NCI-H510A (cell line): ENCODE measurements around the gene TMEM272.

Source experiments
- DNase-seq: peaks from one replicate; lab custom pipeline; 2025; lab: John Stamatoyannopoulos, UW

The TMEM272 gene, protein sequence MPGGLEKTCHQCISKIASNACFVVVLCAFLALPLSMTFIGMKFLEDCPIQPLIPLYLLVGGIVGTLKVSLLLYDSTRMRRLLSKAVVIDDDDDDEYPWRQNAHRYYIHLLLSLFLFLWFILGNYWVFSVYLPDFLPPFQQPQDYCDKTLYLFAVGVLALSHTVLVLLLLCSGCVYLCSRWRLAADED

DNA sequence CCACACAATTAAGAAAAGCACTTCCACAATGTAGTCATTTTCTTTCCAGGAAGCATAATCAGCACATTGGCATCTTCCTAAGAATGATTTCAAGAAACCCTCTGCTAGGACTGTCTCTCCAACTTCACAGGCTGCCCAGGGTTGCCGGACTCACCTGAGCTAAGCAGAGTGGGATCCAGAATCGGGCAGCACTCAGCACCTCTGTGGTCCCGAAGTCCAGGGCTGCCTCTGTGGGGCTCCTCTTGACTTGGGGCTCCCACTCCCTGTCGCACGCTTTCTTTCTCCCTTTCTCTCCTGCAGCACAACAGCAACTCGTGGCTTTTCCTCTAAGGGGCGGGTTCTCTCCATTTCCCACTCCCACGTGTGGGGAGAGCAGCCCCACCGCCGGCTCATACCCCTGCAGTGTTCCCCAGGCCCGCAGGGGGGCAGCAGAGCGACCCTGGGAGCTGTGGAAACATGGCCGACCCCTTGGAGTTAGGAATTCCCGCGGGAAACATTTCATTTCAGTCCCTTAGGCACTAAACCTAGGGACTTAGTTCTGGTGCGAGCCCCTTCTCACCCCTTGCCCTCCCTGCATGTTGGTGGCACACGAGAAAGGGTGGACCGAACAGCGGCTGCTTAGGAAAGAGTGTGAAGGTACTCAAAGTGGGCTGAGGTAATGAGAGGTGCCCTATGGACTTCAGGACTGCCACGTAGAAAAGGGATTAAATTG is at the start of gene TMEM272:
Gene TMEM272, minus strand, starts transcription at position 316 of the 712 bp plus-strand sequence. CDS start 6,647 bp downstream, outside the sequence.
- no peak for DNase-seq

DNA sequence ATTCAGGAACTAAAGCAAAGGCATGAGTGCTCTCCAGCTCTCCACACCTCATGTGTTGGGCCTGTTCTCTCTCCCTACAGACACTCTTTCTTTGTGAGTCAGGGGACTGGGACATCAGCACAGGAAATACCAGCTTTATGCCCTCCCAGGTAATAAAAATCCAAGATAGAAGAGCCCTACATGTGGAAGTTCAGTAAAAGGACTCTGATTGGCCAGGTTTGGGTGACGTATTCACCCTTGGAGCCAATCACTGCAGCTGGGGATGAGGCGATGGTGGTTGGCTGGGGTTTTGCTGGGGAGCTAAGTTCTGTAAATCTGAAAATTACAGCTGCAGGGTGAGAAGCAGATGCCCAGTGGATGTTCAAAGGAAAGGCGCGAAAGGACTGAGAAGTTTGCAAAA is 49.3 kb upstream of the TMEM272 start:
- no peak for DNase-seq

DNA sequence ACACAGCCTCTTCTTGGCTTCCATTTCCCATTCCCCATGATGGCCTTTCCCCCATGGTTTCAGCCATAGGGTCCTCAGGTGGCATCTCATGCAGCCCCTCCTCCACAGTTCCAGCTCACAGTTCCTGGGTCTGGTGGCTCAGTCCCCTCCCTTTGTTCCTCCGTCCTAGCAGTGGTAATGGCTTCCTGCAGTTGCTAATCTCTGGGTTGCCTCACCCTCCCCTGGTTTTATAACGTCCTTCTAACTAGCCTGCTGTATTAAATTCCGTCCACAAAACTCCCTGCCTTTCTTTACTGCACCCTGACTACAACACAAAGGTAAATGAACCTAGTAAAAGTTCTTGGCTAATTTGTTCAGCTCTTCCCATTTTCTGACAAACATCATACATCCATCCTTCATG is 47.7 kb upstream of the TMEM272 start:
- DNase-seq: no peak

DNA sequence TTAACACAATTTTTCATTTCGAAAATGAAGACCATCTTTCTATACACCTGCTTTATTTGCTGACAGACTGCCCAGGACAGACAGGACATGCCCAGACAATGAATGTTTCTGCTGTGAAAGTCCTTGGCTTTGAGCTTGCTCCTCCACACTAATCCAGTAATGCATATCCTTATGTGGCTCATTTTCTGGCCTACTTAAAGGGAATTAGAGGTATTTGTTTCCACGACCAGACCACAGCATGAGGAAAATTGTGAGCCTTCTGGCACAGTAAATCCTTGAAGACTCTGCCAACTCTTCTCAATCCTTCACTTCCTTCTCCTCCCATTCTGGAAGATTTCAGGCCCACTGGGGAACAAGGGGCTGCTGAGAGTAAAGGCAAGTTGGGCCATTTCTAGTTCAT is 42.5 kb upstream of the TMEM272 start:
- no peak for DNase-seq

DNA sequence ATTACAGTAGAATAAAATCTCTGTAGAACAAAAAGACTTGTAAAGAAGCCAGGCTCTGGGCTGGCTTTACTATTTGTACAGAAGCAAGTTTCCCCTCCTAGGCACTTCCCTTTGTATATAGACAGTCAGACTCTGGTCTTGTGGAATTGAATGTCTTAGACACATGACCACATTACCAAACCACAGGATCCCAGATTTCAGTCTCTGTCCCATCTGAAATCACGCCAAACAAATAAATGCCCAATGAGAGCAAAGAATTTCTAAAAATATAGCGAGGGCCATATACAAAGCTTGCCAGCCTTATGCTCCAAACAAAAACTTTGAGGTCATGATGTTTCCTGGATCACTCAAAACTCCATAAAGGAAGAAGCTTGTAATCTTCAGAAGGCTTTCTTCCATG is 40.7 kb upstream of the TMEM272 start:
- no peak for DNase-seq

DNA sequence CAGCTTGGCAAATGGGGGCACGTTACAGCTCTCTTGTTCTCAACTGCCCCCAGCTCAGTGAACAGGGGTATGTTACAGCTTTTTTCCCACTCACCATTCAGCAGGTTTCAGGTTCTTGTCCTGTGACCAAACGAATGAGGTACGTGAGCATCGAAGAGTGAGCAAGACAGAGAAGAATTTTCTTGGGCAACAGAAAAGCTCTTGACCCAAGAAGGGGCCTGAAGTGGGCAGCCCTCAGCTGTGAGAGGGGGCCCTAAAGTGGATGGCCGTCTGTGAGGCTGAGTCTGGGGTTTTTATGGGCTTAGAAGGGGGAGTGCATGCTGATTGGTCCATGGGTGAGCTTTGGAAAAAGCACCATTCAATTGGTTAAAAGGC is 38.2 kb upstream of the TMEM272 start:
- DNase-seq: no peak

DNA sequence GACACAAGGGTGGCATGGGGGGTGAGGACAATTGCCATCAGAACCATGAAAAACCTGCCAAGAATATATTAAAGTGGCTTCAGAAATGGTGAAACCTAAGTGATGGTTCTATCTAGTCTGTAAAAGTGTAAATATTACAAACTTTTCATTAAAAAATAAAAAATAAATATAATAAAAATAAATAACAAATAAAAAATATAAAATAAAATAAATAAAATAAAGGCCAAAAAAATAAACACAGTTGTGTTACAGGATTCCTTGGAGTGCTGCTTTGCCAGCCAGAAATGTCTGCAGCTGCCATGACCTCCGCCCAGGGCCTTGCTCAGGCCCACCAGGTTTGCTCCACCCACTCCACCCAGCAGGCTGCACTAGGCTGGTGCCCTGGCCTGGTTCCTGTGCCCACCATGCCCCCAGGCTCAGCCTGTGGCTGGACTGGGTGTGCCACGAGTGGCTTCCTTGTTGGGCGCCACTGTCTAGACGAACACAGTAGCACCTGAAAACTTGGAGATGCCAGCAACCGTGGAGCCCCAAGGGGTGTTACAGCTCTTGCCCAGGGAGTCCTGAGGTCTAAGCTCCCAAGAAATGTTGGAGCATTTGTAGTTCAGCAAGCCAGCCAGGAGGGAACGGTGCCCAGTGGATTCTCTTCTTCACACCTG is 37.7 kb upstream of the TMEM272 start:
- no peak for DNase-seq

DNA sequence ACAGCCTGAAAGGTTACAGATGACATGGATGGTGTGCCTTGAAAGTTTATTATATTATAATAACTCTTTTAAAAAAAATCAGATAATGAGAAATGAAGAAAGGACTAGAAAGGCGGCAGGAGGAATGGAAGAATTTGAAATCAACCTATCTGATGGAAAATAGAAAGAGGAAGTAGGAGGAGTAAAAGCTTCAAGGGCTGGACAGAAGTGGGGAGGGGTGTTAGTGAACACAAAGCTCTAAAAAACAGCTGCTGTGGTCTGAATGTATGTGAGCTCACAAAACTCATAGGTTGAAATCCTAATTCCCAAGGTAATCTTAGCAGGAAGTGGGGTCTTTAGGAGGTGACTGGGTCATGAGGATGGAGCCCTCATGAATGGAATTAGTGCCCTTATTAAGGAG is 36.3 kb upstream of the TMEM272 start:
- no peak for DNase-seq

DNA sequence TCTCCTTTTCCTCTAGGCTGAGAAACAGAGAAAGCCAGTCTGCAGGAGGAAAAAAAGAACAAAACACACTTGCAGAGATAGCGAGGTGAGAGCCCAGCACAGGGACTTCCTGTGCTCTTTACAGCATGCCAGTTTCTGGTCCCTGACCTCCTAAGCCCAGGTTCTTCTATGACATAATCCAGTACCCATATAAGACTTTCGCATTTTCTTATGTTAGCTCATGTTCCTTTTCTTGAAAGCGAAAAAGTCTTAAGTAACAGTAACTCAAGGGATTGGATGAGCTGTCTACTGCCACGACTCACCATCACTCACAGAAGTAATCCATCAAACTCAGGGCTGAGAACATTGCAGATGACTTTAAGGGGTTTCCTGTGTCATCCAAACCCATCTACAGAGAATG is 34.2 kb upstream of the TMEM272 start:
- DNase-seq: no peak

DNA sequence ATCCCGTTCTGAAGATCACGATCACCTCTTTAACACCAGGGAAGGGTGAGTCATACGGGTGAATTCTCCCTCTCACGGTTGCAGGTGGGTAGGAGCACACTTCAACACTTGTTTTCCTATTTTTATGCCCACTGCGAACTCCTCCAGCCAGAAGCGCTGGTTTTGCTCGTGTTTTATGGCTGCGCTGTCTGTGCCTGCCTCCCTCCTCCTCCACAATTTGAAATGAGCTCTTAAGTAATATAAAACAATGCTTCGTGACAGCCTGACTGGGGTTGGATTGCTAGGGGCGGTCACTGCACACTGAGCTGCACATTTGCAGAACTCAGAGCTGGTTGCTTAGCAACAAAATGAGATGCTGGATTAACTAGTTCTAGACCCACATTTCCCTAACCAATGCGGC is 29.7 kb upstream of the TMEM272 start:
- no peak for DNase-seq

DNA sequence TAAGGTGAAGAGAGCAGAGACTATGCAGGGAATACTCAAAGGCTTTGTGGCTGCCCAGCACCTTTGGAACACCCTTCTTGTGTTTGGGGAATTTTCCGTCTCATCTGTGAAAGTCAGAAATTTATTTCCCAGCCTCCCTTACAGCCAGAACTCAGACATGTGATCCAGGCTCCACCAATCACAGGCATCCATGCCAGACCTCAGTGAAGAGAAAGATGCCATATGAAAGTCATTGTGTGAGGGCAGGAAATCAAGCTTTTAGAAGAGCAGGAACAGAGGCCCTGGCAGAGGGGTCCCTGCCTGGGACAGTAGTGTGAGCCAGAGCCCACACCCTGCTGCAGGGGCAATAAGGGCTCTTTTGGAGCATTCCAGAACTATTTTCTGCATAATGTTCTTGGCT is 28.9 kb upstream of the TMEM272 start:
- no peak for DNase-seq

DNA sequence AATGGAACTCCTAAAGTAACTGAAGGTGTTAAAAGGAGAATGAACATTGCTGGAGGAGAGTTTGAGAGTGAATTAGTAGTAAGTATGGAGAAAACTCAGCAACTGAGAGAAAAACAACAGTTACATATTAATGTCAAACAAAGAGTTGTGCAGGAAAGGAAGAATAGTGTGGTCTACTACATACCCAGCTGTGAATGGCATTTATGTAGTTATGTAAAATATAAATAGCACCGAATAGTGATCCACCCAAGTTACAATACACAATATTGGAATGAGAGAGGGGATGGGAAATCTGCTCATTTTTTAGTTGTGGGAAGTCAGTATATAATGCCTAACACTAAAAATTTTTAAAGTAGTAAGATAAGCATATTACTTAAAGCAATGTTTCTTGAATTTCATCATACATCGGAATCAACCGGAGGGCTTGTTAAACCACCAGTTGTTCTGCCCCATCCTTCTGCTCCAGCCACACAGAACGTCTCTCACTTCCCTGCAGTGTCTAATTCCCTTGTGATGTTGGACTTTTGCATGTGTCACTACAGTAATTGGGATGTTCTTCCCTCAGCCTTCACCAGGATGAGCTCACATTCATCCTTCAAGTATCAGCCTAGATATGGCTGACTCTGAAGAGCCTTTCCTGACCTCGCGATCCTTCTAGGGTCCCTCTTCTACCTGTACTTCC is 28.3 kb upstream of the TMEM272 start:
- DNase-seq: no peak

DNA sequence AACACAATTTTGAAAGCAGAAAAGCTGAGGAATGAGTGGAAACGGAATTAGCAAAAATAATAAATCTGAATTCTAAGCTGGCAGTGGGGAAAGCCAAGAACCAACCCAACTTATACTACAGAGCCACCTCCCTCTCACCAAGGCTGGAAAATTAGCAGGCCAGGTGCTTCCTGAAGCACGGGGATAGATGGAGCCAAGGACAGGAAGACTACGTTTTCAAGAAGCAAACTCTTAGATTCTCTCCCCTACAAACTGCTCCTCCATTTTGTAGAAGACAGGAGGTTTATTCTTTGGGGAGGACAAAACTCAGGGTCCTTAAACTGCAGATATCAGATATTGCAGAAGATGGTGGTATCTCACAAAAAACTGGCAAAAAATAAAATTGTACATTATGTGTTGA is 25.6 kb upstream of the TMEM272 start:
- DNase-seq: no peak

DNA sequence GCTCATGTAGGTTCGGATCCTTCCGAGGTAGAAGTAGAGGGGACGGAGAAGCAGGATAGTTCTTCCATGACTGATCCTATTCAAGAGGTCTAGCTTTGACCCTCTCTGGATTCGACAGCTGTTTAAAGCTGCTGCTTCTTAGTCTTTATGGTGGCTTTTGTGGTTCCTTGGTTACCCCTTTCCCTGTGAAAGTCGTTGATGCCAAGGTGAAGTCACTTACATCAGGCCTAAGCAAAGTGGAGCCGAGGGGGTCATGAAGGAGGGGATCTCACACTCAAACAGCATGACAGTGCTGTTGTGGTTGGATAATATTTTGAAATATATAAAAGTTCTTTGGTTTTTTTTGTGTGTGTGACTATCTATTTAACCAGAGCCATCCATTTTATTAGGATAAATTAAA is 24.9 kb upstream of the TMEM272 start:
- no peak for DNase-seq

DNA sequence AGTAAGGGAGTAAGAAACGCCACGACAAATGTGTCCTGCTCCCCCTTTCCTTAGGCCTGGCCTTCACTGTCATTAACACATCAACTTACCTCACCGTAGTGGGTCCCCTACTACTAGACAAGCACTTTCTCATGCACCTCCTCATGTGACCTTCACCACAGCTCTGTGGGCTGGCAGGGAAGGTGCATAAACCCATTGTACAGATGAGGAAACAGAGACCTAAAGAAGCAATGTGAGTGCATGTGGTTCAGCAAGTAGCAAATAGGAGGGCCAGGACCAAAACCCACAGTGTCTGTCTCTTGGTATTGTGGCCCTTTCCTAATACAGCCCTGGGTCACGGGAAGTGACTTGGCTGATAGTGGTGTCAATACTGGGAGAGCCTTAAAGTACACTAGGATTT is 22.1 kb upstream of the TMEM272 start:
- no peak for DNase-seq

DNA sequence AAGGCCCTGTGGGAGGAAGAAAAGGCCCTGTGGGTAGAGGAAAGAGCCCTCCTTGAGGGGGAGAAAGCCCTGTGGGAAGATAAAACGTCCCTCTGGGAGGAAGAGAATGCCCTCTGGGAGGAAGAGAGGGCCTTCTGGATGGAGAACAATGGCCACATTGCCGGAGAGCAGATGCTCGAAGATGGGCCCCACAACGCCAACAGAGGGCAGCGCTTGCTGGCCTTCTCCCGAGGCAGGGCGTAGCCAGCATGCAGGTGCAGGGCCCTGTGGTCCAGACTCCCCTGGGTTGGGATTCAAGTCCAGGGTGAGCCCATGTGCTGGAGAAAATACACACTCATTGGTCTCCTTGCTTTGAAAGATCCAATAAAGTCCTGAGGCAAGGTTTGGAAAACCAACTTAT is 20.9 kb upstream of the TMEM272 start:
- no peak for DNase-seq

DNA sequence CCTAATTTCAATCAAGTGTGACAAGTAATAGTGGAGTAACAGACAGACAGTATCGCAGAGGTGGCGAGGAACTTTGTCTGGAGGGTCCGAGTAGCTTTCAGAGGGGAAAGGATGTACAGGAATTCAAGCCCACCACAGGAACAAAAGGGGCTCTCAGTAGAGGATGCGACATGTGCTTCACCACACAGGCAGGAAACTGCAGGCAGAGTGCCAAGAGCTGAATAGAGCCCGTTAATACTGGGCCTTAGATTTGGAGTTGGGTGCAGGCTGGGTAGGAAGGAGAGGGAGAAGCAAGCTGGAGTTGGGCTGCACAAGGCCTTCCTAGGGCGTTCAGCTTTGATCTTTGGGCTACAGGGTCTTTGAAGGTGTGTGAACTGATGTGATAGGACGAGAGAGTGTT is 18.0 kb upstream of the TMEM272 start:
- no peak for DNase-seq

DNA sequence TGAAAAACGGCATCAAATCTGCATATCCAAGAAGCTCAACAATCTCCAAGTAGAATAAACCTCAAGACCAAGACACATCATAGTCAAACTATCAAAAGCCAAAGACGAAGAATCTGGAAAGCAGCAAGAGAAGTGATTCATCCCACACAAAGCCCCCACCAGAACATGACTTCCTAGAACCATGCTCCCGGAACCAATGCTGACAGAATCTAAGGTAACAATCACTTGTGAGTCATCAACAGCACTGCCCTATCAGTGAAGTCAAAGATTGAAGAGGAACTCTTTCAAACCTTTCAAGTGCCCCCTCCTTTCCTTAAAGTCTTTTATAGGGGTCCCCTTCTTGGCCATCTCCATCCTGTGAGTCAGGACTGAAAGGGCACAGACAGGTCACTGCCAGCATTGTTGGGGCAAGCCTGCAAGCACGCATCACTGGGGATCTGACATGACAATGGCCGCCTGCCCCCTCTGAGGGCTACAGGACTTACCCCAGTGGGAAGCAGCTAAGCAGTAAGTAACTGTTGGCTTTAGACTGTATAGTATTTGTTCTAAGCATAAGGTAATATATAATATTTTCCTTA is 16.8 kb upstream of the TMEM272 start, which contains the start of gene CCDC70:
Gene CCDC70, plus strand, starts transcription at position 247 of the 578 bp plus-strand sequence. CDS start 3,443 bp downstream, outside the sequence.
- DNase-seq: no peak

DNA sequence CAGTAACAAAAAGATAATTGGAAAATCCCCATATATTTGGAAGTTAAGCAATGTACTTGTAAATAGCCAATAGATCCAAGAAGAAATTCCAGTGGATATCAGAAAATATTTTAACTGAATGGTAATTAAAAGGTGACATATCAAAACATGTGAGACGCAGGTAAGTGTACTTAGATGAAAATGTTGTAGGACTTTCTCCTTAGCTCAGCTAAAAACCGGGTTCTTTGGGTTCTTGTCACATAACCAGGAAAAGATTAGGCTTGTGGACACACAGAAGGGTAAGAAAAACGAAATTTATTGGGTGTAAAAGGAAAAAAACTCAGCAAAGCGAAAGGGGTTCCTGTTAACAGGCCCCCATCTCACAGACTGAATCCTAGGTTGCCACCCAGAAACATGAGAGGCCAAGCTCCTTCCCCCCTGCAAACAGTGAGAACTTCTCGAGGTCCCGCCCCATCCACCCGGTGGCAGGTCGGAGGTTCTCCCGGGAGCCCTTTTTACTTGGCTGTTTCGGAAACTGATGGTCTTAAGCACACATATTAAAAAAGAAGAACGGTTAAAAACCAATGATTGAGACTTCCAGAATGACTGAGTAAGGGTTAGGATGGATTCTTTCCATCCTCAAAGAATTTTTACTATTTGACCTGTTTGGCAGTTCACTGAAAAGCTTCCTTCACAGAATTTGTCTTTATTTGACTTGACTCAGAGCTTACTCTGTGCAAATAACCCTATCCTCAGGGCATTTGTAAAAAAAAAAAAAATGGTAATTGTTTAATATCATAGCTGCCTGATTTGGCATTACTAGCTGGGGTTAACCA is 13.7 kb upstream of the TMEM272 start:
- no peak for DNase-seq

DNA sequence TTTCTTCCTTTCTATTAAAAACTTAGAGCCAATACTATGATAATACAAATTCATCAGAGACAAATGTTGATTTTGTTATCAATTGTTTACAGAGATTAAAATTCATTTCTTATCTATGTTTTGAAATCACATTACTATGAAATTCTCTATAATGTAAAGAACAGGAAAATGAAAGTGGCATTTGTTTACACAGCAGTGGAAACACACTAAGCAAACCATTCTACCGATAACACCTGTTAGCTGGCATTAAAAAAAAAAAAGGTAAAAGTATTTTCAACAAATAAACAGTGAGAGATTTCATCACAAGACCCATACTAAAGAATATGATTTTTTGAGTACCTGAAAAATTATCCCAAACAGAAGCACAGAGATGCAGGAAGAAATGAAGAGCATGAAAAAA is 12.0 kb upstream of the TMEM272 start:
- DNase-seq: no peak

DNA sequence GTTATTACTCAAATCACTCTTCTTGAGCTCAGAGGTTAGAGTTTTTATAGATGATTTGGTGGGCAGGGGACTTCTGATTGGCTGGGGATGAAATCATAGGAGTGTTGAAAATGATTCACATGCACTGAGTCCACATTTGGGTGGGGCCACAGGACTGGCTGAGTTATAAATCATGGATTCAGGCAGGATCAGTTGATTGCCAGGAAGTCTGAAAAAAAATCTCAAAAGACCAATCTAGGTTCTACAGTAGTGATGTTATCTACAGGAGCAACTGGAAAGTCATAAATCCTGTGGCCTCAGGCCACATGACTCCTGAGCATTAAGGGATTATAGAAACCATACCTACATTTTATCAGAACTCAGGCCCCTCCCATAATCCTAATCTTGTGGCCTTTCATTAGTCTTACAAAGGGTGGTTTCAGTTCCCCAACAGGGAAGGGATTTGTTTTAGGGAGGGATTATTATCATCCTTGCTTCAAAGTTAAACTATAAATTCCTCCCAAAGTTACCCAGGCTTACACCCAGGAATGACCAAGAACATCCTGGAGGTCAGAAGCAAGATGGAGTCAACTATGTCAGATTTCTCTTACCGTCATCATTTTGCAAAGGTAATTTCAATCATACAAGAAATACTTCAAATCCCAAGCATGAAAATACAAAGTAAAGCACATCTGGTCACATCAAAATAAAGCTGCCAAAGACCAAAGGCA is 11.2 kb upstream of the TMEM272 start:
- DNase-seq: no peak
